CD4-positive, alpha-beta T cell treated with Interleukin-10 for 1 hour (primary cell): ENCODE measurements around the gene TMEM245.
"Not testable (repeated sequence)": the region's sequence is repeated elsewhere in the genome, so short reads cannot be mapped to it uniquely, and the experiment has no call there.

ENCODE experiments used
- DNase-seq: peaks from one replicate; pipeline ENCODE4 v3.0.0-alpha.2; 2020

Gene TMEM245

DNA sequence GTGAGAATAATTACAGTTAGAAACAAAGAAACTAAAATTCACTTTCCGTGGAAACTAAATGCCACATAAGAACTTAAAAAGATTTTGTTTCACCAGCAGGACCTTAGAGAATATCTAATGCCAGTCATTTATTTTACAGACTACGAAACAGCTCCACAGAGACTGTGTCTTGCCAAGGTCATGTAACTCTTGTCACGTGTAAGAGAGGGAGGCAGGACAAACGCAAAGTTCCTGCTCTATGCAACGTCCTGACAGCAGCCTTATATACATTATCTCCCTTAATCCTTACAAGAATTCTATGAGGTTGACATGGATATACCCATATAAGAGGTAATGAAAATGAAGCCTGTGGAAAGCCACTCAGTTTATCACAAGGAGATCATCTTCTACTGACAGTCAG lies 145.9 kb downstream of the TMEM245 start:
- DNase-seq = no peak

DNA sequence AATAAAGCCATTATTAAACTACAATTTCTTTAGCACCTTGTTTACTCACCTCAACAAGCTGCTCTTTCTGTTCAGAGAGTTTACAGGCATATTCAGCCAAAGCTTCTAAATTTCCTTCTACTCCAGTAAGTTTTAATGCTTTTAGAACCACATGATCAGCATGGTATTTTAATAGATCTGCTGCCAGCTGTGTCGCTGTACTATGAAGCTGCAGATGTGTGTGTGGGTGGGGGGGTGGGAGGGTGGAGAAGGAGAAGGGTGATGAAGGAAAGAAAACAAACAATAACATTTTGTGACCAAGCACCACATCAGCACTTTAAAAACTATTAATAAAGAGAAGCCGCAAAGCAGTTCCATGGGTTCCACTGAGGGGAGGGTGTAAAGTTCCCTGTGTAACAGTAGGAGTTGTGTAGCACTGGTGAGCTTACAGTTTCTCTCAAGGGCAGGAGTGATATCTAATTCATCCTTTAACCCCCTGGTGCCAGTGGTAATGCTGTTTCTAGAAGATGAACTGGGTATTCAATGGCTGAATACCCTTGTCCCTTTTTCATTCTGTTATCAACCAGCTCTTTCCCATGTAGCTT lies 147.0 kb downstream of the TMEM245 start:
- no peak for DNase-seq

DNA sequence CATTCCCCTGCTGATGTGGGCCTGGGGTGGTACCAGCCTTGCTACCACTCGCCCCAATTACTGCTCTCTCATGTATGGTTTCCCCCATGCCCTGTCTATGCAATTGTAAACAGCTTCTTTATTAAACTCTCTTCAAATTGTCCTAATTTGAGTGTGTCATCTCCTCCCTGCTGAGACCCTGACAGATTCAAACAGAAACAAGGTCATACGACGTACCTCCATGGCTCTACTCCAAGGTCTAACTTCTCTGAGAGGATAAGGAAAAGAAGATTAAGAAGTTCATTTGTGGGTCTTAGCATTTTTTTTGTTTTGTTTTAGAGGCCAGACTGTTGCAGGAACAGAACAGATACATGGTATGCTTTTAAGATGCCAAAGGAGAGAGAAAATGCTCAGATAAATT lies 147.6 kb downstream of the TMEM245 start:
- DNase-seq = no peak

DNA sequence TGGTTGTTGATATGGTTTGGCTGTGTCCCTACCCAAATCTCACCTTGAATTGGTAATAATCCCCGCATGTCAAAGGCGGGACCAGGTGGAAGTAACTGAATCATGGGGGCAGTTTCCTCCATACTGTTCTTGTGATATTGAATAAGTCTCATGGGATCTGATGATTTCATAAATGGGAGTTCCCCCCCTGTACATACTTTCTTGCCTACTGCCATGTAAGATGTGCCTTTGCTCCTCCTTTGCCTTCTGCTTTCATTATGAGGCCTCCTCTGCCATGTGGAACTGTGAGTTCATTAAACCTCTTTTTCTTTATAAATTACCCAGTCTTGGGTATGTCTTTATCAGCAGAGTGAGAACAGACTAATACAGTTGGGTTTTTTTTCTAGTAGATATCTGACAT lies 148.4 kb downstream of the TMEM245 start:
- not testable (repeated sequence) for DNase-seq

DNA sequence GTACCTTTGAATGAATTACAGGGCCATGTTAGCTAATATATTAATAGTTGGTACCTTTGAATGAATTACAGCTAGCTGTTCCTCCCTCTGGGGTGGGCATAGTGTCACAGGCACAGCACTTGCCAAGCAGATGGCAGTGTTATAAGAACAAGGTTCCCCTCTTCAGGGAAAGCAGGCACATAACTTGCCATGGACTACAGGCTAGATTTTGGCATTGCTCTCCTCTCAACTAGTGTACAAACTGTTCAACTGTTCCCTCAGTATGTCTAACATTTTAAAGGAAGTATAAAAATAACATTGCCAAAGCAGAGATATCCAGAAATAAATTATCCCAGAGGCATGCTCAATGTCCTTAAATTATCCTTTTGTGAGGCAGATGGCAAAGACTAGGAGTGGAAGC lies 151.8 kb downstream of the TMEM245 start:
- DNase-seq = no peak
